ENCODE results near the gene FAM83G.
"Not testable (repeated sequence)": the region's sequence is repeated elsewhere in the genome, so short reads cannot be mapped to it uniquely, and the experiment has no call there.

The FAM83G gene

DNA sequence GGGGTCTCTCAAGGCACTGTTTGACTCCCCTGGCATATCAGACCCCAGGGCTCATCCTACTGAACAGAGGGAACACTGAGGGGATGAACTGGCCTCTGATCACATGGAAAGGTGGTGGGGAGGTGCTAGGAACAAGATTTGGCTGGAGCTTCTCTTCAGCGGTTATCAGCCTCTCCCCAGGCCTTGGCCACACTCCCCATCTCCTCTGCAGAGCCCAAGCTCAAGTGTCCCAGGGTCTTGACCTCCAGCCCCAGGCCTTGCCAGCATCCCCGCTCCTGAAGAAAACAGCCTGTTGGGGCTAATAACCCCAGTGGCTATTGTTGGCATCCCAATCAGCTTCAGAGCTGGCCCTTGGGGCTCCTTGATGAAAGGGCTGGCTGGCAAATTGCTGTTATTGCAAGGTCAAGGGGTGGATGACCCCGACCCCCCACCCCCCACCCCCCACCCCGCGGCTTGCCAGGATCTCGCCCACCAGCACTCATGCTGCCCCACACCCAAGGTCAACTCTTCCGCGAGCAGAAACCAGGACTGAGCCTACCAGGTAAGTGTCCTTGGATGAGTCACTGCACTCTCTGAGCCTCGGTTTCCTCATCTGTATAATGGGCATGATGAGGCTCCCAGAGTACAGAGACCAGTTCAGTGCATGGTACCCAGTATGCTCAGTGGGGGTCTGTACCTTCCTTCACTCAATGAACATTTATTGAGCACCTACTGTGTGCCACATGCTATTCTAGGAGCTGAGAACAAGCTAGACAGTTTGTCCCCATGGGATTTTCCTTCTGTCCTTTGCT is 18.8 kb upstream of the FAM83G start:
- no peak for DNase-seq (ENCODE audit: low read depth)

DNA sequence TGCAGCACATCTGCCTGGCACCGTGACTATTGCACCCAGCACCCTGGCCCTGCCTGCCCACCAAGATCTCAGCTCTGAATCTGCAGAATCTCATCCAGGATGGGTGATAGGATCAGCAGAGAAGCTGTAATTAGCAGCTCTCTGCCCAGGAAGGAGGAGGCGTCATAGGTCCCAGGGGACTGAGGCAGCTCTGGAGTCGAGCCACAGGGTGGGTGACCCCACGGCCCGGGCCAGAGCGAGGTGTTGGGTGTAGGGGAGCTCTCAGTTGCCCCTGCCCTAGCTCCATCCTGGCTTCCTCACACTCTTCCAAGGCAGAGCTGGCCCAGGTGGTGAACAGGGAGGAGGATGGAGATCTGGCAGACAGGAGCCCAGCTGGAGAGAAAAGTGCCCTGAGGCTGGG is 18.2 kb upstream of the FAM83G start:
- no peak for DNase-seq (ENCODE audit: low read depth)

- DNase-seq (ENCODE audit: low read depth): no peak
Observed at GRCh38 chr17:19022128-19022527, 17.6 kb upstream of the FAM83G start.

DNA sequence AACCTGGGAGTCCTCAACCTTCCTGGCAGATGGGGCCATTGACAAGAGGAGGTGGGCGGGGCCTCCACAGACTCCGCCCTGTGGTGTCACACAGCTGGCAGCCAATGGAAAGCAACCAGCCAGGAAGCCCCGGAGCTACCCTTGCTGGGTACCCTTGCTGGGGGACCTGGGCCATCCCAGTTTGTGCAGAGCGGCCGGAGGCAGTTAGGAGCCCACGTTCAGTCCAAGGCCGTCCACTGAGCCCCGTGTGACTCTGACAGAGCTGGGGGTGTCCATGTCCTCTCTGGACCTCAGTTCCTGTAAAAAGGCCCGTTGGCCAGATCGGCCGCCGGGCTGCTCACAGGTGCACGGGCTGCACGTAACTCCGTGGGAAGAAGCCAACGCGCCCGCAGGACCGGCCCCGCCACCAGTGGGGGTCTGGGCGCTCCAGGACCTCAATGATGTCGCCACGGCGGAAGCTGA is 17.1 kb upstream of the FAM83G start:
- no peak for DNase-seq (ENCODE audit: low read depth)

GRCh38 chr17:19021011-19021621 is 16.6 kb upstream of the FAM83G start:
- not testable (repeated sequence) for DNase-seq (ENCODE audit: low read depth)

GRCh38 chr17:19020016-19020415 is 15.5 kb upstream of the FAM83G start:
- DNase-seq (ENCODE audit: low read depth): no peak

GRCh38 chr17:19019041-19019941 is 14.7 kb upstream of the FAM83G start:
- DNase-seq (ENCODE audit: low read depth): no peak

DNA sequence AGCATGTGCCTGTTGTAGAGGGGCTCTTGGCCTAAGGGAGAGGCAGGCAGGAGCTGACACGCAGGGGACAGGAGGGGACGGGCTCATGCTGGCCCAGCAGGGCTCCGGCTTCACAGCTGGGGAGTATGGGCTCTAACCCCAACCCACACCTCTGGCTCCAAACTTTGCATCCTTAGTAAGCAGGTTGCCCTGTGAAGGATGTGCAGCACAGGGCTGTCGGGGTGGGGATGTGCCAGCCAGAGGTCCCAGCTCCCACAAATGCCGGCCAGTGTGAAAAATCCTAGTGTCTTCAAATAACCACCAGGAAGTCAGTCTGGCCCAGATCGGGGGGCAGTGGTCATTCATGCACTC is 14.0 kb upstream of the FAM83G start:
- DNase-seq (ENCODE audit: low read depth): no peak

DNA sequence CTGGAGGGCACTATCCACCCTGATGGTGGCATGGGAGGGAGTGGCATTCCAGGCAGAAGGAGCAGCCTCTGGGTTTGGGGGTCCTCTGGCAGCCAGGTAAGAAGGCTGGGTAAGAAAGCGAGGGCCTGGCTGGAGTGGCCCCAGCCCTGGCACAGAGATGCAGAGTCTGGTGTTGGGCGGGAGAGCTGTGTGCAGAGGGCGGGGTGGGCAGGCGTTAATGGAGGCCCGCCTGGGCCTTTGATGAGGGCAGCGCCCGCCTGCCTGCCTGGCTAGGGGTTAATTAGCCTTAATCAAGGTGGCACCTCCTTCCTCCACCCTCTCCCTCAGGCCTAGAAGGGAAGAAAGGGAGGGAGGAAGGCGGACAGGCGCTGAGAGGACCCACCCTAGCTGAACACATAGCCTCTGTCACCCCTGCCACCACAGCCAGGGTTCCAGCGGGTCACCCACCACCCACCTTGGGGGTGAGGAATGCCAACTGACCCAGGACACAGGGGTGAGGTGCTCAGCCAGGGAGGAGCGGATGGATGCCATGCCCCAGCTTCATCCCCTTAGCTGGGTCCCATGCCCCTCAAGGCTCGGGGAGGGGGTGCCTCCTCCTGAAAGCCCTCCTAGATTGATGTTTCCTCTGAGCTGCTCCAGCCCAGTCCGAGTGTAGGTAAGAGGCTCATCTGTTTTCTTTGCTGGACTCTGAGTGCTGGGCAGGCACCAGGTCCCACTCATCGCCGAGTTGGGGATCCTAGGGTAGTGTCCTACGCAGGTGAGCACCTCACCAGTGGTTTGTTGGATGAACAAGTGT is 13.4 kb upstream of the FAM83G start:
- no peak for DNase-seq (ENCODE audit: low read depth)

- no peak for DNase-seq (ENCODE audit: low read depth)
Observed at GRCh38 chr17:19017401-19017800, 12.8 kb upstream of the FAM83G start.

DNA sequence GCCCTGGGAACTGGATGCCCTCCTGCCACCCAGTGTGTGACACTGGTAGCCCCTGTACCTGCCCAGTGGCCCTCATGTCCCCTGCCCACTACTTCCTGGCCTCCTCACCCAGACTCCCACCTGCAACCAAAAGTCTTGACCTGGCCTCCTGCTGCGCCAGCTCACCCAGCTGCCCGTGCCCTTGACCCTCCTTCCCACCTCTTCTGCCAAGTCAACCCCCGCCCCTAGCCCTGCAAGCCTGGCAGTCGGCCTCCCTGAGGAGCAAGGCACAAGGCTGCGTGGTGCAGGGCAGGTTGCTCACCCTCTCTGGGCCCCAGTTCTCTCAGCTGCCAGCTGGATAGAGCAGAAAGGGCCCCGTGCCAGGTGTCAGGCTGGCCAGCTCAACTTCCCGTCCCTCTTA is 12.3 kb upstream of the FAM83G start:
- no peak for DNase-seq (ENCODE audit: low read depth)

- DNase-seq (ENCODE audit: low read depth): no peak
Observed at GRCh38 chr17:19016297-19016696, 11.7 kb upstream of the FAM83G start.

- DNase-seq (ENCODE audit: low read depth): no peak
Observed at GRCh38 chr17:19015428-19015827, 10.9 kb upstream of the FAM83G start.

GRCh38 chr17:19014628-19015215 is 10.2 kb upstream of the FAM83G start:
- no peak for DNase-seq (ENCODE audit: low read depth)

DNA sequence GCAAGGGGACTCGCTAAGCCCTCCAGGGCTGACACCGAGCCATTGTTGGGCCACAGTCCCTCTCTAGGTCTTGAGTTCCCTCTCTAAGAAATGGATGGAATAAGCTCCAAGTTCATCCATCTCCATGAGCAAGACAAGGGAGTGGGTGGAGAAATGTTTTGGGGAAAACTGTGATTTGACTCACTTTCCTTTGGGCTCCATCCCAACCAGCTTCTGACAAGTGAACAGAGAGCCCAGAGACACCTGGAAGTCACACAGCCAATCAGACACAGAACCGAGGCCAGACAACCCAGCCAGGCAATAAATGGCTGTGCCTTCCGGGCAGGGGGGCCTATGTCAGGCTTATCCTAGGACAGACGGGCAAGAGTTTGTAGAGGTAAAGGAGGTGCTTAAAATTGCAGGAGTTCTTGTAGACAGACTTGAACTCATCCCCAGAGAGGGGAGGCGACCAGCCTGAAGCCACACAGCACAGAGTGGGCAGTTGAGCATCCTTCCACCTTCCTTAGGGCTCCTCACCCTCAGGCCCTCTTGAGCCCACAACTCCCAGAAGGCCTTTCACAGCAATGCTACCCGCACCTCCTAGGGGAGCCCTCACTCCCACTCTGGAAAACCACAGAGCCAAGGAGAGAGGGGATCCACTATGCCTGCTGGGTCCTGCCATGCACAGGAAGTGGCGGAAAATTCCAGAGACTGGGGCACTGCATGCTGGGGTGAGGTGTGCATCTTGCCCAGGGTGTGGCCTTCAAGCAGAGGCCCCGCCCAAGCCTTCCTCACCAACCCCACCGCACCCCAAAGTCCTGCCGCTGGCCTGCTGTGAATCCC is 9.5 kb upstream of the FAM83G start:
- DNase-seq (ENCODE audit: low read depth): no peak

DNA sequence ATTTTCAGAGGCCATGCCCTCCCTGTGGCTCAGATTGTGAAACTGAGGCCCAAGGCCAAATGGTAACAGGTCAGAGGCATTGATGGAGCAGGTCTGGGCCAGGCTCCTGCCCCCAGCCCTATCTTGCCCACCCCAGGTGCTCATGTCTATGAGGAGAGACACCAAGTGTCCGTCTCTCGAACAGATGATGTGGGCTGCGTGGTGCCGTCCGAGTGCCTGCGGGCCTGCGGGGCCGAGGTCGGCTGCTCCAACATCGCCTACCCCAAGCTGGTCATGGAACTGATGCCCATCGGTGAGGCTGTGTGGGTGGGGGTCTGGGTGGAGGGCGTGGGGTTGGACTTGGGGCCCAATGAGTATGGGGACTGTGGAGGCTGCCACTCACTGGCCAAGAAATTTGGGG is 8.7 kb upstream of the FAM83G start:
- DNase-seq (ENCODE audit: low read depth): no peak

DNA sequence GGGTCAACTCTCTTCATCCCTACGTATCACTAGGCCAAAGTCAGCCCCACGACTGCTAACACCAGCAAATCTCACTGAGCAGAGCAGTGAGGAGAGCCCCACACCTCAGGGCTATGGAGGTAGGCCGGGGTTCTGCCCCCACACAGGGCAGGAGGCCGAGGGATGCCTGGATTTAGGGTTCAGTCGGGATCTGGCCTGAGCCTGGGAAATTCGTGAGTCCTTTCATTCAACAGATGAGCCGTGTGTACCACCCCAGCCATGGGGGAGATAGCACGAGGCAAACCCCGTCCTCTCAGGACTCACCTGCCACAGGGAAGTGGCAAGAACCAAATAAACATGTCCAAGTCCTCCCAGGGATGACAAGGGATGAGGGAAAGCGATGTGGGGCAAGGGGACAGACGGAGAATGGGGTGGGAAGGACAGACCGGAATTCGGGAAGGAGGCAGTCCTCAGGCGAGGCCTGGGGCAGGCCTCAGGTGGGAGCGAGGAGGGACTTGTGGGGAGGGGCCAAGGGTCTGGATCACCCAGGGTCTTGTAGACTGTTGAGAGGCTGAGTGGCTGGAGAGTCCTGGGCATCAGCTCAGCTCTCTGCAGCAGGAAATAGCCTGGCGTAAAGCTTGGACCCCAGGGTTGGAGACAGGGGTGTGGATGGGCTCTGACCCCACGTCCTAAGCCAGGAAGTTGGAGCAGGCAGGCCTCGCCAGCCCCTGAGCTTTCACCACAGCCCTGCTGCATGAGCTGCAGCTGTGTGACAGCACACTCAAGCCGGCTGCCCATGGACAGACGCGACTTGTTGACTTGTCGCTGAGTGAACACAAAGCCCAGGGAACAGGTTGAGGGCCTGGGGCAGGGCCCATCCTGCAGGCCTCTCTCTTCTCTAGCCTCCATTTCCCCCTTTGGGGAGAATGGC is 7.9 kb upstream of the FAM83G start:
- DNase-seq (ENCODE audit: low read depth): no peak

DNA sequence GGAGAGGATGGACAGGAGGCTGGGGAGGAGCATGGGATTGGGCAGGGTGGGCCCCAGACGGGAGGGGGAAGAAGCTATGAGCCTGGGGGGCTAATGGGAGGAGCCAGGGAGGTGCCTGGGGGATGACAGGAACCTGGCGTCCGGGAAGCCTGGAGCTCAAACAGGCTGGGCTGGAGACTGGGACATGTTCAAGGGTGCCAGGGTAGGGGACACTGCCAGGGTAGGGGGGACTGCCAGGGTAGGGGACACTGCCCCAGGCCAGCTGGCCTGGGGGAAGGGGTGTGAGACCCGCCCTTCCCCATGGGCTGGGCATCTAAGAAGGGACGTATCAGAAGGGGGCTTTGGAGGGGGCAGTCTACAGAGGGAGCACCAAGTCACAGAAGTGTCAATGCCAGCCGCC is 7.0 kb upstream of the FAM83G start:
- DNase-seq (ENCODE audit: low read depth): no peak

GRCh38 chr17:19010729-19011505 is 6.4 kb upstream of the FAM83G start:
- no peak for DNase-seq (ENCODE audit: low read depth)
